NK-92 treated with Interleukin-12 subunit alpha and Interleukin-12 subunit beta, amount 100 ng/mL, for 24 hours (cell line): ENCODE measurements around the gene CXCL3.

ENCODE experiments used
- DNase-seq: peaks from one replicate; lab custom pipeline; 2025; lab: John Stamatoyannopoulos, UW

The CXCL3 gene

DNA sequence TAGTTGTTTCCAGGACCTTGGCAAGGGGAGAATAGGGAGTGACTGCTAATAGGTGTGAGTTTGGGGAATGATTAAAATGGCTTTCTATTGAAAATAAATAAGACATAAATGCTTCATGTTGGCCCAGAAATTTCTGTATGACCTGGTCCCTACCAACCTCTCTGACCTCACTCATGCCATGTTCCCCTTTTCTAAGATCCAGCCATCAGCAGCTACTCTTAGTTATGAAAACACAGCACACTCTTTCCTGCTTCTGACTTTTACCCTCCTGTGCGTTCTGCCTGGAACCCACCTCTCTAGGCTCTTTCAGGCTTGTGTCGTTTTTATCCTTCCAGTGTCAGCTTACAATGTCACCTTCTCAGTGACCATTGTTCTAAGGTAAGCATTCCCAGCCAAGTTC is 25.2 kb downstream of the CXCL3 start:
- DNase-seq = no peak

DNA sequence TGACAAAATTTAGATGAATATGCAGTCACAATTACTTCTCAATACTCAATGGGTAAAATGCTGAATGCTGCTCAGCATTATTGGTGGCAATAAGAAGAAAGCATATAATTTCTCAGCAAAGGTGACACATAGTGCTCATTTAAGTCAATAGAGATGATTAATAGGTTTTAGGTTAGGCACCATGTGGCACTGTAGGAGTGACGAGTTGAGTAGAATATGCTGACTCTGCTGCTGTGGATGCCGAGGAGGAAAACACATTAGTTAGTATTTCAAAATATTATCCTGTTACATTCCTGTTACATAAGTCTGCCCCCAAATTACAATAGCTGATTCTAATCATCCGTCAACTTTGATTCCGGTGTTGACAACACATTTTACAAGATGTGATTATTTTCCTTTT is 26.4 kb downstream of the CXCL3 start:
- no peak for DNase-seq

DNA sequence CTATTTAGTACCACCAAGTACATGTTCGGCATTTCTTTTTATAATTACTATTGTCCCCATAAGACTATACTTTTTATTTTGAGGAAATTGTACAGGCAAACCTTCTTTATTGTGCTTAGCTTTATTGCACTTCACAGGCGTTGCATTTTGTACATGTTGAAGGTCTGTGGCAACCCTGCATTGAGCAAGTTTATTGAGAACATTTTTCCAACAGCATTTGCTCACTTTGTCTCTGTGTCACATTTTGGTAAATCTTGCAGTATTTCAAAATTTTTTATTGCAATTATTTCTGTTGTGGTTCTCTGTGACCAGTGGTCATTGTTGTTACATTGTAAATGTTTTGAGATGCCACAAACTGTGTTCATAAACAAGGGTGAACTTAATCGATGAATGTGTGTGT is 29.2 kb downstream of the CXCL3 start:
- no peak for DNase-seq

DNA sequence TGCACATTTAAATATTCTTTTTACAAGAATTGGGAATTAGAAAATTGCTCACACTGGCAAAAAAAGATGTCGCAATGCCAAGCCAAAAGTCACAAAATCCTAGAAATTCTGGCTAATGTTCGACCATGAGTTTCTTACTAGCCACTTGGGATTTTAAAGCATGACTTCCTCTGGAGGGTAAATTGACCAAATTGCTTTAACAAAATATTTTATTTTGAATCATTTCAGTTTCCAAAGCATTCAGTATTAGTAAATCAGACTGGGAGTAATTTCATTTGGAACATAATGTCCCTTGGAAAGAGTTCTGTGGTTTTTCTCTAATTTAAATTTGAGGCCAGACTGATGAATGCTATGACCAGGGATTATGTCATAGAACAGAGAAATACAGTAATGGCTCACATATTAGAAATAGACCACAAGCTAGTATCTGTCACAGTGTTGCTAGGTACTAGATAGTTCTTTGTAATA is 32.4 kb downstream of the CXCL3 start:
- DNase-seq = no peak

GRCh38 chr4:74005528-74005927 is 33.0 kb downstream of the CXCL3 start:
- no peak for DNase-seq

DNA sequence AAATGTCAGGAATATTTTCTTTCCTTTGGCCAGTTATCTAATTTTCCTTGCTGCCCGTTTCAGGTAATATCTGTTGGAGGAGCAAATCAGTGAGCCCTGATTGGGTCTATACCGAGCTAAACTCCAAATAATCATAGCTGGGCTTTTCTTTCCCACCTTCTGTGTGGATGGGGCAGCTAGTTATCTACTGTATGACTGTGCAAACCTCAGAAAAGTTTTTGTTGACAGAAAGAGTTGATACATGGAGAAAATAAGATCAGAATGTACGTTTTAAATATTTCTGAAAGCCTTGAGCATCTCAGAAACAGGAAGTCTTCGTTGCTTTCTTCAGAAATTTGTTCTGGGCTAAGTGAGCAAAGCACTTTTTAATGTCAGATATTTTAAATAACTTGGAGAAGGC is 33.8 kb downstream of the CXCL3 start:
- DNase-seq = no peak

DNA sequence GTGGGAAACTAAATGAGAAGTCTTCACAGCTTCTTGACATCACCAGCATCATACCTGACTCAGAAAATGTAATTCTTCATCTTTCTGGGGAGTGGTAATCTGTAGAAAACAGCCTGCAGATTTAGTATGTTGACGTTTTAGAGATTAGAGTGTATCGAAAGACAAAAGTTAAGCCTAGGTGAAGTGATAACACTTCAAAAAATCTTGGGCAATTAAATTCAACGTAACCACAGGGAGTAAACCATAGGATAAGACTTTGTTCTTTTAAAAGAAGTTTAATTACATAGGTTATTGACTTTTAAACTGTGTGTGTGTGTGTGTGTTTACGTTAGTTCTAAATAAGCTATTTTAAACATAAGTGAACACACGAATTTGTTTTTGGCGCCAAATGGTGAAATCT is 38.2 kb downstream of the CXCL3 start:
- no peak for DNase-seq

- DNase-seq = no peak
Observed at GRCh38 chr4:73998040-73999011, 40.2 kb downstream of the CXCL3 start, which contains the start of gene CXCL5. Gene CXCL5, minus strand, starts transcription at chr4:73998677. Its CDS starts 96 bp downstream, at chr4:73998581.

DNA sequence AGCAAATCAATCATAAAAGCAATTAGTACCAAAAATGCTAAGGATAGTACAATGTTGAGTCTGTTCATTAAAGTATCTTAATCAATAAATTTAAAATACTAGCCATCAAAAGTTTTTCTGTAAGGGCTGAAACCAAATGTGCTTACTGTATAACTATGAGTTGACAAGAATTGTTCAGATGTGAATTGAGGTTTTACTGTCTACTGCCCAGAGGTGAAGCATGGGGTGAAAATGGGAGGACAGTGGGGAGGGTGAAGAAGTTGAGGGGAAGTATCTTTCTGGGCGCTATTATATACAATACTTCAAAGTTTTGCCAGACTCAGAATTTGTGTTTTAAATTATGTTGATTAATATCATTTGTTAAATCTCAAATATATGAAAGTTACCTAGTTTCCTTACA is 46.4 kb downstream of the CXCL3 start:
- no peak for DNase-seq

DNA sequence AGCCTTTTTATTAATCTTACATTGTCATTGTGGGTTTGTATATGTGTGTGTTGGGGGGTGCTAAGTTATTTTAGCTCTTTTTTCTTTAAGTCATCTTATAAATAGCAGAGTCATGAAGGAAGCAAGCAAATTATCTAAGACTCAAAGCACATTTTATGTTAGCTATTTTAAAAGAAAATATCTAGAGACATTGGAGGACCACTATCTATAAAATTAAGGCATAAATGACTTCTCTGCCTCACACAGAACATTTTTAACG is 46.8 kb downstream of the CXCL3 start:
- no peak for DNase-seq

DNA sequence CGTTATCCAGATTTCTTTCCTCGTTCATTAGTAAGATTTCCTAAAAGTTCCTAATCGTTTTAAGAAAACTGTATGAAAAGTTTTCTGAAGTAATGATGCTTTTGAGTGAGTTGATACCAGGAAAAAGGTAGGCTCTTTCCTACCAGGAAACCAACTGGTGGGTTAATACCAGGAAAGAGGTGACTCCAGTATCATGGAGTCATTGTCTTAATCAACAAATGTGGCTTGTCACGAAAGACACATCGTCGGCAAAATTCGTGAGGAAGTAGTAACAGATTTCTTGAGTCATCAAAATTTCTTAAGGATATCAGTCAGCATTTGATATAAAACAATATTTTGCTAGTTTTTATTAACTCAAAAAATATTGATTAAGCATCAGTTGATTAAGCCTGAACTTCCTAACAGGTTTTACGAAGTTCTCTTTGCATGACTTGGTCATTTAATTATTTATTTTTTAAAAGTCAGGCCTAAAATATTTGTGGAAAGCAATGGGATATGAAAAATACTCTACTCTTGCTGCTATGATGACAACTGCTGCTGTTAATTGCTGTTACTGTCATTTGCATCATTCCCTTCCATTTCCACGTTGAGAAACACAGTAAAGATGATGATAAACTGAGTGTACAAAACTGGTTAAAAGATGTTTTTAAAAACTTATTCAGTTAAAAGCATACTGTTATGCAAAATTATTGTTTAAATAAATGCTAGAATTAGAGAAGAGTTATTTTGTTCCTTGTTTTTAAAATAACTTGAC is 47.3 kb downstream of the CXCL3 start:
- no peak for DNase-seq

DNA sequence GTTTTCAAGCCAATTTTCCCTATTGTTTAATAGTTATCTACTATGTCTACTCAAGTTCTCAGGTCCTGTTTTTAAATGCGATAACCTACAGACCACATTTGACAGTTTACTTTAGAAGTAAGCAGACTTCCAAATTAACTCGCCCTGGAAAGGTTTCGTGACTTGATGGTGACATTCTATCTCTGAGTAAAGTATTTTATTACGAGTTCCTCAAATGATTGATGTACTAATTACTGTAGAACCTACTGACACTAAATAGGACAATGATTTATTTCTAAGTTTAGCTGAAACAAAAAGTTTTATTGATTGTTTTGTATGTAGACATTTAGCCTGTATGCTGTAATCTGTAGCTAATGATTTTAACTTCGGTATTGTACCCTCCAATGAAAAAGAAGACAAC is 48.6 kb downstream of the CXCL3 start:
- DNase-seq = no peak

GRCh38 chr4:73989031-73989430 is 49.5 kb downstream of the CXCL3 start:
- DNase-seq = no peak

- no peak for DNase-seq
Observed at GRCh38 chr4:73988061-73988460, 50.4 kb downstream of the CXCL3 start, which contains the start of gene PPBP. Gene PPBP, minus strand, starts transcription at chr4:73988190. Its CDS starts 87 bp downstream, at chr4:73988103.
